ENCODE data around the gene WDR1.

WDR1 gene

GRCh38 chr4:10036807-10037342, 79.7 kb downstream of the WDR1 start:
- DNase-seq, result no peak

GRCh38 chr4:10035130-10035529, 81.5 kb downstream of the WDR1 start:
- DNase-seq, result no peak

GRCh38 chr4:10034612-10035104, 81.9 kb downstream of the WDR1 start:
- no peak for DNase-seq

GRCh38 chr4:10034136-10034535, 82.5 kb downstream of the WDR1 start:
- DNase-seq, result no peak

DNA sequence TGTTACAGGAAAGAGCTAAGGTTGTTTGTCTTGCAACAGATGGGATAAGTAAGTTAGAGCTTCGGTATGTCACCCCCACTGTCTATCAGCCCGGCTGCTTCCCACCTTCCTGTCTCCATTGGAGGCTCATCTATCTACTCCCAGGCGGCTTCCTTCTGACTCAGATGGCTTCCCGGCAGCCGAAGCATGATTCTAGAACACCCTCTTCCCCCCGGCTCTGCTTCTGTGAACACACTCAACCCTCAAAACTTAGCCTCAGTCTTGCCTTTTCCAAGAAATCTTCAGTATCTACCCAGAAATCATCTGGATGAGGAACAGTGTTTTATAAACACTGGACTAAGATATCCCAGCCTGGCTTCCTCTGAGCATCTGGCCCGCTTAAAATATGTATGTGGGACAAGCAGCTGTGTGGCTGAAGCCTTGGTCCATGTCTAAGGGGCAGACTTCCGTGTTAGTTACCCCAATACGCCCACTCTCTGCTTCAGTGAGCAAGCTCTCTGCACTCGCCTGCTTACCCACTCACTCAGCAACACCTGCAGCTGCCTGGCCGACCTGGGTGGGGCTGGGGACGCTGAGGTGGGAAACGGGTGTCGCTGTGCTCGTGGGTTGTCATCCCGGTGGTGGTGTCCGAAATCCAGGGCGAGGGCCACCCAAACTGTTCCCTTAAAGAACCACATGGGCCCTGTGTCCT, 83.3 kb downstream of the WDR1 start:
- DNase-seq, result no peak

GRCh38 chr4:10032625-10033024, 84.0 kb downstream of the WDR1 start:
- no peak for DNase-seq

GRCh38 chr4:10031668-10032590, 84.7 kb downstream of the WDR1 start:
- no peak for DNase-seq

GRCh38 chr4:10030972-10031667, 85.5 kb downstream of the WDR1 start:
- DNase-seq, result no peak

DNA sequence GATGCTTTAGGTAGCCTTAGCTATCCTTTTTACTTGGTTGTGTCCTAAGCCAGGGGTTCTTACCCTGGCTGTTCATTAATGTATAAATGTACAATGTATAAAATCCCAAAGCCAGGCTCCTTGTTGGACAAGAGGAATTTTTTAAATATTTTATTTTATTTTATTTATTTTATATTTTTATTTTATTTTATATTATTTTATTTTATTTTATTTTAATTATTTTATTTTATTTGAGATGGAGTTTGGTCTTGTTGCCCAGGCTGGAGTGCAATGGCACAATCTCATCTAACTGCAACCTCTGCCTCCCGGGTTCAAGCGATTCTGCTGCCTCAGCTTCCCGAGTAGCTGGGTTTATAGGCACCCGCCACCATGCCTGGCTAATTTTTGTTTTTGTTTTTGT, 87.2 kb downstream of the WDR1 start:
- DNase-seq, result no peak

GRCh38 chr4:10028910-10029309, 87.7 kb downstream of the WDR1 start:
- DNase-seq, result no peak

- no peak for DNase-seq
Observed at GRCh38 chr4:10026485-10026884, 90.1 kb downstream of the WDR1 start.

GRCh38 chr4:10025230-10025806, 91.3 kb downstream of the WDR1 start:
- no peak for DNase-seq

Data from activated T-cell treated with anti-CD3 and anti-CD28 coated beads, Interleukin-2, amount 50 U/mL, for 48 hours (primary cell).